HG03139 (cell line): ENCODE data around the gene CNTN6.
A peak's percentile ranks its signal among the peaks of the same experiment; 100 is the strongest.
"Not testable (repeated sequence)": the region's sequence is repeated elsewhere in the genome, so short reads cannot be mapped to it uniquely, and the experiment has no call there.

ENCODE experiments used
- ATAC-seq: cut with Tn5 transposase; IDR thresholded peaks from one replicate; pipeline ENCODE4 v1.9.1; 2021; ENCODE audit not compliant: unreplicated experiment

CNTN6 gene

DNA sequence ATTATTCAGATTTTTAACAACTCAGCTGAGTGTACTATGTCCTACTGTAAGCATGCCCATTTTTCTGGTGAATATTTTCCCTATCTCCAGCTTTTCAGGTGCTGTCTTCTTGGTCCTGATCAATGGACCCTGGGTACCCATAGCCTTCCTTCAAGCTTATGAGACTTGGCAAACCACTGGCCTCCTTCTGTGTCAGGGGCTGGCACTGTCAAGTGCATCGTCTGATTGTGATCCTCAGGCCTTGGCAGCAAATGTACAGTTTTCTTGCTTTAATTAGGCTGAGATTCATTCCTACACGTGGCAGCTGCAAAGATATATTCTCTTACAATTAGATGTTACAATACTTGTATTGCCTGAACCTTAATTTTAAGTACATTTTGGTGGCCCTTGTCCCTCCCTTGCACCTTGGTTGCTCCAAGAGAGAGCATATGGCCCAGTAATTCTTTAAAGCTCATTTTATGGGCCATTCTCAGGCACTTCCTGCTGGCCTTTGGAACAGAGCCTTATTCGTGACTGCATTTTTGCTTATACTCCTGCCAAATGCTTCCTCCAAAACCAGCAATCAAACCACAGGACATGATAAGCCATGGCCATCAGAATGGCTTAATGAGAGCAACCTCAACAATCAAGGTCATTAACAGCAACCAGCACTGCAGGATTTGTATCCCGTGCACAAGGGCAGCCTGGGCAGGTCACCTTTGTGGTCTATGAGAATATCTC lies 179.9 kb downstream of the CNTN6 start:
- no peak for ATAC-seq

DNA sequence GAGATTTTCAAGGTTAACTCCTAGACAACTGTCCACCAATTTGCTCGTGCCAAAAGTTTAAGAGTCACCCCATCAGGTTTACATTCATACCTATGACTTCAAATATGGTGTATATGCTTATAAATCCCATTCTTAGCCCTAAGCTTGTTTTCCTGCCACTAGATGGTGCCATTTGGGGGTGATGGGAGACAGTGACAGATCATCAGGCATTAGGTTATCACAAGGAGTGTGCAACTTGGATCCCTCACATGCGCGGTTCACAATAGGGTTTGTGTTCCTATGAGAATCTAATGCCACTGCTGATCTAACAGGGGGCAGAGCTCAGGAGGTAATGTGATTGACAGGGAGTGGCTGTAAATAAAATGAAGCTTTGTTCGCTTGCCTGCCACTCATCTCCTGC lies 182.7 kb downstream of the CNTN6 start:
- ATAC-seq, result no peak

DNA sequence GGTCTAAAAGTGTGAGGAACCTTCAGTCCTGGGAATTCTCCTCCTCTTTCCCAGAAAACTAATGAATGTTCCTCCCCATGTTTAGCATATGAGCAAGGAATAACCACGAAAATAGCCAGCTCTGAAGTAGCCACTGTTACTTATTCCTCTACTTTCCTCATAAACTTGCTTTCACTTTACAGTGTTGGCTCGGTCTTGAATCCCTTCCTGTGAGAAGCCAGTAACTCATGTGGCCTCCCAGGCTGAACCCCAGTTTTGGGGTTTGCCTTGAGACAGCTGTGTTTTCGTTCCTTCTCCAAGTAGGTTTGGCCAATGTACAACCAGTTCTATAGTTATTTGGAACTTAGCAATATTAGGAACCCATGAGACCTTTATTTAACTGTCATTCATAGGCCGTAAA lies 195.0 kb downstream of the CNTN6 start:
- ATAC-seq, result no peak

DNA sequence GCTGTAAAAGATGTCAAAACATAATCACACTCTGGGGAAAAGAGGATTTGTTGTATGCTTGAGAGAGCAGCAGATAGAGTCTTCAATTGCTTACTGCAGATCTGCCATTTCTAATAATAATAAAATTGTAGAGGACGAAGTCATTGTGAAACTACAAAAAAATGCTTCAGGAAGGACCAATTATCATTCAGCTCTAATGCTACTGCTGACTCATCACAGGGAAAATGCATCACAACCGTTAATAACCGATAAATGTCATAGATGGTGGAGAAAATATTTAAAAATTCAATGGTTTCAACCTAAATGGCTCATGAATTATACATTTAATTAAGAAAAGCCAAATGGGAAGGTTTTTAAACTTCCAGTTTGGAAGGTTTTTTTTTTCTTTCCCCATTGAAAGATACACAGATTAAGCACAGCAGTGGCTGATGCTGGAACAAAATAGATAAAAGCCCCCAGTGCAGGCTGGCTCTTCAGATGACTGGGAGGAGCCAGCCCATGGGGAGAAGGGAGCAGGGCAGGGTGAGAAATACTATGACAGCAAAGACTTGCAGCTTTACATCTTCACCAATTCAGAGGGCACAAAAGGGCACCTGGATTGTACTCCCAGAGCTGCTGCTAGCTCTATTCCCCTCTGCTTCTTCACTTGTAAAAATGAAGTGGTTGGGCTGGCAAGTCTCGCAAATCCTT lies 196.1 kb downstream of the CNTN6 start:
- ATAC-seq, result no peak

DNA sequence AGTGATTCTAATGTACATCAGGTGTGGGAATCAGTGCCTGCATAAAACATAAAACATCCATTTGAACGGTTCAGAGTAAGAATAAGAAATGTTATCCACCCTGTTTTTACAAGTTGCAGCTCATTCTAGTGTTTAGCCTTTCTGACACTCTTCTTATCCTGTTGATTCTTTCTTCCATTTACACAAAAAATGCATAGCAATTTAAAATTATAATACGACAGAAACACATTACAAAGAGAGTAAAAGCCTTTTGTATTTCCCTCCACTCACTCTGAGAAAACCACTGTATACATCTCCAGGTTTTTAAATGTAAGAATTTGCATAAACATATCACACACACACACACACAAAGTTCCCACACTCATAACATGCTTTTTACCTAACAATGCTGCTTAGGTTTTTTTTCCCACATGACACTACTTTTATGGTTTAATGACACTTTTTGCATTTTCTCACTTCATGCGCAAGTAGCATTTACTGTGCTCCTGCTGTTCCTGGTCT lies 199.8 kb downstream of the CNTN6 start:
- ATAC-seq, result no peak

DNA sequence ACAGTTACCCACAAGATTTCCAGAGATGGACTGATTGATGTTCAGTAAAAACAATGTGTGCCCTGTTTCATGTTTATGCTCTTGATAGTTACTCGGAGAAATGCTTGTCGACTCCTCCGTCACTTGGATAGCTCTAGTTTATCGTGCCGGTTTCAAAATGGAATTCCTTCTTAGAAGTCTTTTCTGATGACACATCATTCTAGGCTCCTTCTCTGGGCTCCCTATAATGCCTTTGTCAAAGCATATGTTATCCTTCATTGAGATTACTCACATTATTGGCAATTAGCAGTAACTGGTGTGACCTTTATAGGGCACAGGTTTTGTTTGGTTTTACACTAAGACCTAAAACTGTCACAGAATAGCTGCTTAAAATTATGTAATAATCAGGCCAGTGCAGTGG lies 201.8 kb downstream of the CNTN6 start:
- no peak for ATAC-seq

DNA sequence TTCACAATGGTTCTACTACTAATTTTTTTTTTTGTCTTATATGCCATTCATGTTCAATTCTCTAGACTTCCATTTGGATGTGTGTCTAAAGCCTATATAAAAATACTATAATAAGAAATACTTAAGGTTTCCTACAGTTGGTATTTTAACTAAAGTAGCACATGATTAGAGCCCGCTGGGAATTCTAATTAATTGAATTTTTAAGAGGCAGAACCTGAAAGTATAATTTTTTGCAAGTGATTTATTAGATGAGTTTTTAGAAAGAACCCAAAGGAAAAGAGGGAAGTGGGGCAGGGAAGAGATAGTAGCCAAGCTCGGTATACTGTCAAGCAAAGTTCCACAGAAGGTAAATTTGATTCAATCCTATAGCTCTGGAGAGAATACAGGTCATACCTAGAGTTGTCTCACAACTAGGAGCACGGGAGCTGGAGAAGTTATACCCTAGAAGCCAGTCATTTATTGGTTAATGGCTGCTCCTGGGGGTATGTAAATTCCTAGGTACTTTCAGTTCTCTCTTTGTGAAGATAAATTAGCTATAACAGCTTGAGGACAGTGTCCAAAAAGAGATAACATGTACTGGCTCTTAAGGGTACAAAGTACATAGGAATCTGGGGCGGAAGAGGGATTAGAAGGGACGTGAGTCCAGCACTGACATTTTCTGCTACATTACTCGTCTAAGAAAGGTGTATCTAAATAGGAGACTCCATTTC lies 225.6 kb downstream of the CNTN6 start:
- no peak for ATAC-seq

DNA sequence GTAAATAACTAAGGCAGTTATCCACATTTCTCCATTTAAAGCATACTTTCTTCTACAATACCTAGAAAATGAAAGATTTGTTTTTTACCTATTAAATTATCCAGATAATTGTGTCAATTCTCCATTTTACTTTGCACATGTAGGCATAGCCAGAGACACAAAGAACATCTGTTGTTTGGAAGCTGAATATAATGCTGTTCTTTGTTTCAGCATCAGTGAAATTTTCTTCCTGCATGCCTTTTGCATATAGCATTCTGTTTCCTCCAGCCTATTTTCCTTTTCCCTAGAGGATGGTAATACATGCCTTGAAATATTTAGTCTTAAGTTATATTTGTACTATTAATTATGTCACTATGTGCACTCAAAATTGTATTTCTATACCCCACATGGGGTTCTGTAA lies 233.7 kb downstream of the CNTN6 start:
- ATAC-seq, result no peak

DNA sequence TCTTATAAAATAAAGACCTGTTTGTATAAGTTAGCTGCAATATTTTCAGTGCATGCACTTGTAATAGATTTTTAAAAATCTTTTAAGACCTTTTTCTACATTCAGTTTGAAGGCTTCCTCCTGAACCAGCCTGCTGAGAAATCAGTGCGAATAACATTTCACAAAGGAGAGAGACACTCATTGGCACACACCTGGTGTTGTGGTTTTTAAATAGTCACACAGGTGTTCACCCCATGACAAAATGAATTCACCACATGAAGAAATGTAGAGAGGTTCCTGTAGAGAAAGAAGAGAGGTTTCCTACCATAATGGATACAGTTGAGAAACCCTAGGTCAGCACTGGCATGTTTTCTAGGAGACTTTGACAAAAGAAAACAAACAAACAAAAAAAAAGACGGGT lies 237.3 kb downstream of the CNTN6 start:
- ATAC-seq, result no peak

DNA sequence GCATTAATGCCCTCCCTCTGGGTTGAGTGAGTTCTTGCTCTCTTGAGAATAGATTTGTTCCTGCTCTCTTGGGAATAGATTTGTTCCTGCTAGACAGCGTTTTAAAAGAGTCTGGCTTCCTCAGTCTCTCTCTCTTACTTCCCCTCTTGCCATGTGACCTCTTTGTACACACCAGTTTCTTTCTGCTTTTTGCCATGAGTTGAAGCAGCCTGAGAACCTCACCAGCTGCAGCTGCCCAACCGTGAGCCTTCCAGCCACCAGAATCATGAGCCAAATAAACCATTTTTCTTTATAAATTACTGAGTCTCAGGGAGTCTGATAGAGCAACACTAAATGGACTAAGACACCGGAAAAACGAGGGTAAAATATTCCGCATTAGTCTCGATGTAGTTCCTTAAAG lies 253.6 kb downstream of the CNTN6 start:
- ATAC-seq, result no peak

DNA sequence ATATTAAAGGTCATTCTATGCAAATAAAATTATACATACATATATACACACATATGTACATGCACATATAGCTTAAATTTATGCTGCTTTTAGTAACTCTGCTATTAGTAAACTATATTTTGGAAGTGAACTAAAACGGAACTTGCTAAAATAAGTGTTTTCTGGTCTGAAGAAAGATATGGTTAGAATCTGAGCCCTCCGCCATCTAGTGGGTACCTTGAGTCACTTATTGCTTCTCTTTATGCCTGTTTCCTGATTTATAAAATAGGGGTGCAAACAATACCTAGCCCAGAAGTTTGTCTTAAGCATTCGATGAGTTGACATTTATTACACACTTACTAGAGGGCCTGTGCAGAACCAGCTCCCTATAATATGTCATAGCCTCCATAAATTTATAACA lies 255.7 kb downstream of the CNTN6 start:
- ATAC-seq, result no peak

DNA sequence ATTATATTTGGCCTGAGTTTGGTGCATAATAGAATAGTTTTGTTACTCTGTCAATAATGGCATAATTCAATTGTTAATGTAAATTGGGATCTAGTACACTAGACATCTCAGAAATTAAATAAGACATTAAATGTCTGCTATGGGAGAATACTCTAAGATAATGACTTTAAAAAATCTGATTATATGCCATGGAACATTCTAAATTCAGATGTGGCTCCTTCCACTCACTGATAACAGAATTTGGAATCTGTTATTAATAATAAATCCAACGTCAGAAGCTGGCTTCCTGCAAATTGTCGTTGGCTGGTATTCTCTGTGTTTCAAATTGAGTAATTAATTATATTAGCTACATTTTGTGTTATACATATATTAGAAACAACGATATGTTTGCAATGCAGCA lies 258.1 kb downstream of the CNTN6 start:
- ATAC-seq, result no peak

DNA sequence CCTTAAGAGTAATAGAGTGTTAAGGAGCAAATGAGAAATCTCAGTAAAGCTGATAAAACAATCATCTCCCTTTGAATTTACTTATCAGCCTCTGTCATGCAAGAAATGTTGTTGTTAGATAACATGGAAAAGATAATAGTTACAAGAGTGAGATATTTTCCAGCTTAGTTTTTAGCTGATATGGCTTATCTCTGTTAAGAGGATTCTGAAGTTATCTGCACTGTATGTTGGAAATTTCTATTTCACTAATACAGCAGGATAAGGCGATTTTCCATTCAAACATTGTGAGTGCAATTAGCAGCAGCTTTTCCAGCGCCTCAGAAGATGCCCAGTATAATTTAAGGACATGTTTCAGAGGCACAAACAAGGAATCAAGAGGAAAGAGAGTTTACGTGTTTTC lies 262.9 kb downstream of the CNTN6 start:
- ATAC-seq, result no peak

DNA sequence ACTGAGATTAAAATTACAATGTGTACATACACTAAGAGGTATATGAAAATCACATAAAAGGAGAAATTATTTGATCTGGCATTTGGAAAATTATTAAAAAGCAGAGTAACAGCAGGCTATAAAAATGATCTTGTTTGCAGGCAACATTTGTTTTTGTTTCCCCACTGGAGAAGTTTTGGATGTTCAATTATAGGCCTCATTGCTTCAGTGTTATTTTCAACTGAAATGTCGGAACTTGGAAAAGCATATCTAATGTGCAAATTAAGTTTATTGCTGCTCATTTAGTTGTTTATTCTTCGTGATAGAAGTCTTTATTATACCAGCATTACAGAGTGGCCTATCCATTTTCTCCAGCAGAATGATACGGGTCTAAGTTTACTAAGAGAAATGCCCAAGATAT lies 263.3 kb downstream of the CNTN6 start:
- ATAC-seq, result no peak

DNA sequence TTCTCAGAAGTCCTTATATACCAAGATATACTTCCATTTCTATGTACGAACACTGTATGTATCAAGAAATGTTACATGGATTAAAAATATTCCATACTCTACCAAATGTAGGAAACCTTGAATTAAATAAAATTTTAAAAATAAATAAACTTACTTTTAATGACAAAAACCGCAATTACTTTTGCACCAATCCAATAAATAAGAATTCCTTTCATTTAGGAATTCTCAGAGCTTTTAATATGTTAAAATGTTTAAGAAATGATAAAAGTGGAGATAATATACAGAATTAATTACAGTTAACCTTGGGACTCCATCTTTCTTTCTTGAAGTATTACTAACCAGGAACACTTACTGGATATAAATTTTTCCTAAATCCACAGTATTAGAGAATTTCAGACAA lies 272.7 kb downstream of the CNTN6 start:
- no peak for ATAC-seq

DNA sequence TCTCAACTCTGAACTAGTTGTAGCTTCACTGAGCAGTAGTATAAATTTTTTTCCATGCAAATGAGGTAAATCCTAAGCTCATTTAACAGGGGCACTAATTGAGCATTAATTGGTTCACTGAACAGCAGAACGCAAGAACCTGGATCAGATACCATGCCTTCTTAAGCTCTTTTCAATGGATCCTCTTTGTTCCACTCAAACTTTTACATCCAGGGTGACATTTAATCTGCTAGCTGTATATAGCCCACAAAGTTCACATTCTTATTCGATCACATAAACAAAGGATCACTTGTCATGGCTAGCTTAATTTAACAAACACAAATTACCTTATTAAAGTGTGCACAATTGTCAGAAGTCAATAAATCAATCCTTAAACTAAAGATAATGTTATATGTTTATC lies 281.6 kb downstream of the CNTN6 start:
- ATAC-seq, result no peak

DNA sequence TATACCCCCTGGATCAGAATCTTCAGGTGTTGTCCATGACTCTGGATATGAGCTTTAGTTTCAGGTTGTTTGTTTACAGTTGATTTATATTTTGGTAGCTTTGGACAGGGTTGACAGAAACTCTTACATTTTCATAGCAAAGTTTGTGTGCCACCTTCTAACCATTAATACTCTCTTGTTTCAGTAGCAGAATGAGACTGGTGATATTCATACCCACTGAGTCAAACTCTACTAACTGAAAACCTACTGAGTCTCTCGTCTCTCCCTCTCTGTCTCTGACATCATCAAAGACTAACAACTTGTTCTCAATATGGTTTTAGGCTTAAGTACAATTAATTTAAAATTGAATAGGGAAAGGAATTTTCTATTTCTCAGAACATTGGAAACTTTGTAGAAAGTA lies 282.3 kb downstream of the CNTN6 start:
- ATAC-seq, result no peak

DNA sequence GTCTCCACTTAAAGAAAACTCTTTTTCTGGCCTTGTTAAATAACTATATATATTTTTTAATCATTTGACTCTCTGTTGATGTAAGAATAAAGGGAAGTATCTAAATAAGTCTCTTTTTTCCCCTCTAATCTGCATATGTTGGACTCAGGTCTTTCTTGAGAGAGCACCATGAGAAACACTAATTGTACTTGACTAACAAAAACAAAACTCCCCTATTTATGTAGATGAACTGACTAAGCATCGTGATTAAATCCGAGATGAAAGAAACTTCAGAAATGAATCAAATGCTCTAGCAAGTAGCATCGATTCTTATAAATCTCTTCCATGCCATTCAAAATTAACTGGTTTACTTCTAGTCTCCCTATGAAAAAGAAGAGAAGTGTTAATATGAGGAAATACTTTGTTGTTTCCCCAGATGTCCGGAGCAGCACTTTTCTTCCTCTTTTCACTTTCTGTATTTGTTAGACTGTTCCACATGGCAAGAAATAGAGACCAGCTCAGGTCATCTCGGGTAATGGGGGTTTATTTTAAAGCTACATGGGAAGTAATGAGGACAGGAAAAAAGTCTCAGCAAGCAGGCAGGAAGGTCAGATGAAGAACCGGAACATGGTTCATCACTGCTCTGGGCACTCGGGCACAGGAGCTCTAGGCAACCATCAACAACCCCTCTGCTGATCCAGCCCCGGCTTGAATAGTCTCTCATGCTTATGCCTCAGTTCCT lies 288.3 kb downstream of the CNTN6 start:
- peak; percentile 78 for ATAC-seq

DNA sequence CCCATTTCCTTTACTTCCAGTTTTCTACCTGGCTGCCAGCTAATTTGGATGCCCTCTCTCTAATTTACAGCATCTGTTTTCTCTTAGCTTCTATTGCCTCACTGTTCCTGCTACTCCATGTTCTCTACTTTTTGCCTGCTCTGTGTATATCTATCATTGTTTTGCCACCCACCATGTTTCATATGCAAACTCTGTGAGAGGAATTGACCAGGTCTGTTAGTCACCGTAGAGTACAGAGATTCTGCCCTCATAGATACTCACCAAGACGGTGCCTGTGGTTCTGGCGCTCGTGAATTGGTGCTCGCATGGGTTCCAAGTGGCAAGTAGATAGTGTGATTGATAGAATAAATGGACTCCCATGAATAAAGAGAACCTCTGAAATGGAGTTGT lies 288.8 kb downstream of the CNTN6 start:
- ATAC-seq, result peak; percentile 38

DNA sequence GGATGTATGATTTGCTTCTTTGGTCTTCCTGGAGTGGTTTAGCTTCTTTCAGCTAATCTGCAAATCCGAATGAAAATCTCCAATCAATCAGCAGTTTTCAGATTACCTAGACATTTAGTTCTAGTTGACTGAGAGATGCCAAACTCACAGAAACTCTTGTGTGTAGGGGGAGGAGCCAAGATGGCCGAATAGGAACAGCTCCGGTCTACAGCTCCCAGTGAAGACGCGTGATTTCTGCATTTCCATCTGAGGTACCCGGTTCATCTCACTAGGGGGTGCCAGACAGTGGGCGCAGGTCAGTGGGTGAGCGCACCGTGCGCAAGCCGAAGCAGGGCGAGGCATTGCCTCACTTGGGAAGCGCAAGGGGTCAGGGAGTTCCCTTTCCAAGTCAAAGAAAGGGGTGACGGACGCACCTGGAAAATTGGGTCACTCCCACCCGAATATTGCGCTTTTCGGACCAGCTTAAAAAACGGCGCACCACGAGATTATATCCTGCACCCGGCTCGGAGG lies 294.6 kb downstream of the CNTN6 start:
- ATAC-seq, result not testable (repeated sequence)

DNA sequence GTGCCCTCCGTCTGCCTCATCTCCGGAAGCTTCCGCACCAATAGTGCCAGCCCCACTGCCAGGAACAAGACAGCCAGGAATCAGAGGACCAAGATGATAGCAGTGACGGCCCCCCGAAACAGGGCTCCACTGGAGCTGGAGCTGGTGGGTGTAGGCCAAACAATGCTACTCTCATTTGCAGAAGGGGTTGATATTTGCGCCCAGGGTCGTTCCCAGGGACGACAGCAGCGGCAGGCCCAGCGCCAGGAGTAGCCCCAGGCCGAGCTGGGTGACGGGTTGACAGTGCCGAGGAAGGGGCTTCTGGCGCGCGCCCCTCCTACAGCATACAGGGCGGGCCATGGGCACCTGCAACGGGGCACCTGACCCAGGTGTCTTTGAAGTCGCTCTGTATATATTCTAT lies 301.4 kb downstream of the CNTN6 start:
- no peak for ATAC-seq
